Prostate gland (tissue), 2 donors: Measurements from ENCODE around the gene AGXT2.

Source experiments
- CTCF ChIP-seq, 4 experiments: fragments of 200-600 bp in 2 of 4; fragments of 450-650 bp in 2 of 4; sonication (generic) in 2 of 4; IDR thresholded peaks; 1 replicate in 3 of 4; 2 replicates in 1 of 4; pipeline ENCODE4 v1.5.1; 2016 to 2019; ENCODE audit warnings: antibody characterized with exemption in 4 of 4, mild to moderate bottlenecking in 2 of 4, moderate library complexity in 2 of 4
- POLR2A ChIP-seq: fragments of 450-650 bp; IDR thresholded peaks from one replicate; pipeline ENCODE4 v1.6.1; 2016; ENCODE audit warnings: antibody characterized with exemption, mild to moderate bottlenecking

- TF ChIP-seq CTCF (IDR thresholded peaks at IDR 0.05): no peak
- no peak for TF ChIP-seq POLR2A
Observed at GRCh38 chr5:35004771-35005170, 43.0 kb downstream of the AGXT2 start.
